Measurements from ENCODE around the gene GTF2H2.
"Not testable (repeated sequence)": the region's sequence is repeated elsewhere in the genome, so short reads cannot be mapped to it uniquely, and the experiment has no call there.

The GTF2H2 gene

DNA sequence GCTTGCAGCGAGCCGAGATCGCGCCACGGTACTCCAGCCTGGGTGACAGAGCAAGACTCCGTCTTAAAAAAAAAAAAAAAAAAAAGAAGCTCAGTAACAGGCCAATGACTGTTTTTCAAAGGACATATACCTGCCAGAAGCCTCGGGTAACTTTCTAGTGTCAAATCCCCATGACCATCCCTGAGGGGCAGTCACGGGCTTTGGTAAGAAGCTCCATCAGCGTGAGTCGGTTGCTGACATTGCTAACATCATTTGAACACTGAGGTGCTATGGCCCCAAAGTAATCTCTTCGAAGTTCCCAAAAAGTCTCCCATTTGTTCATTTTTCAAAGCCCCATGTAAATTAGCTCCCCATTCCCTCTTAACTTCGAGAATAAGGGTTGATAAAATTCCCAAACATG is 53.9 kb downstream of the GTF2H2 start:
- no peak for DNase-seq (ENCODE audit: low read depth in 1 of 2, low spot score in 1 of 2)

DNA sequence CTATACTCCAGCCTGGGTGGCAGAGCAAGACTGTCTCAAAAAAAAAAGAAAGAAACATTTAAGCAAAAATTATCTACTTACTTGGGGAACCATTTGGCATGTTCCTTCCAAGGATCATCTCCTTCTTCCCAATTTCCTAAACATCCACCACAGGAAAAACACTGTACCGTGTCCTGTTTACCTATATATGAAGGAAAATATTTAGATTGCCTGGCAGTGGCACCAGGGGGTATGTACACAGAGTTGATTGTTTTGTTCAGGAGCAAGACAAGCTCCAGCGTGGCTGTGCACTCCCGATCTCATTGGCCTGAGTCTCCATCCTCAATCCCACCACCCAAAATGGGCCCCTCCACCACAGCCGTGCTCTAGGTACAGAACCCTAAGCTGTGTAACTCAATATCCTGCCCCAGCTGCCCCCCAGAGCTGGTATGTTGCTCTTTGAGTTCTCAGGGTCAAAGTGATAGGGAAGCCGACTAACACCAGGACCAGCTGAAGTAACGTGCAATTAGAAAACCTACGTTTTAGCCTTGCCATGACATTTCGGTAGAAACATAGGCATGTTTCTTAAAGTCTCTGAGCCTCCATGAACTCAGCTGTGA is 56.2 kb downstream of the GTF2H2 start:
- DNase-seq (ENCODE audit: low read depth in 1 of 2, low spot score in 1 of 2): no peak

DNA sequence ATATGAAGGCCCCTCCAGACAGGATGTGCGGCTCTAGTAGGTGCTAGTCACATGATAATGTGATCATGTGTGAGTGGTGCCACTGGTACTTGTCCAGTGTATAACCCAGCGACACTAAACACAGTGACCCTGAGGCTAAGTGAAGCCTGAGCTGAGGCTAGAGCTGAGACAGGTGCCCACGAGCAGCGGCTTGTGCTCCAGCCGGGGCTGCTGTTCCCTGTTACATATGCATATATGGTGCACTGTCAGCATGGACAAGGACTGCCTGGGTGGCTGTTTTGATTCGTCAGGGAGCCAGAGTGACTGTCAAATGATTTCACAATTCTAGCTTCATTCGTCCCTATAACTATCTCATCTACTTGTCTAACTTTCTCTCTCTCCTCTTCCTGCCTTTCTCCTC is 60.5 kb downstream of the GTF2H2 start:
- DNase-seq (ENCODE audit: low read depth in 1 of 2, low spot score in 1 of 2): not testable (repeated sequence)
